T-helper 1 cell (primary cell): ENCODE measurements around the gene ARHGAP32.

Experiments
- DNase-seq, 5 donors: peaks; one replicate each; pipeline ENCODE4 v3.0.0-alpha.2; 2012 to 2020

Gene ARHGAP32

GRCh38 chr11:129106788-129107187 is 85.3 kb downstream of the ARHGAP32 start:
- no peak for DNase-seq

DNA sequence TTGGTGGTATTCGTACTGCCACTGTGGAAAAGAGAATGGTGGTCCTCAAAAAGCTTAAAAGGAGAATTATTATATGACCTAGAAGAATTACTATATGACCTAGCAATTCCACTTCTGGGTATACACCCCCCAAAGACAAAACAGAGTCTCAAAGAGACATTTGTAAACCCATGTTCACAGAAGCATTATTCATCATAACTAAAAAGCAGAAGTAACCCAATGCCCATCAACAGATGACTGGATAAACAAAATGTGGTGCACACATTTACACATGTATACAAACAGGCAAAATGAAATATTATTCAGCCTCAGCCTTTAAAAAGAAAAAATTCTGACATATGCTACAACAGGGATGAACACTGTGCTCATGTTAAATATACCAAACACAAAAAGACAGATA is 89.4 kb downstream of the ARHGAP32 start:
- no peak for DNase-seq

- no peak for DNase-seq
These were observed 89.9 kb downstream of the ARHGAP32 start for GRCh38 chr11:129102225-129102624.

DNA sequence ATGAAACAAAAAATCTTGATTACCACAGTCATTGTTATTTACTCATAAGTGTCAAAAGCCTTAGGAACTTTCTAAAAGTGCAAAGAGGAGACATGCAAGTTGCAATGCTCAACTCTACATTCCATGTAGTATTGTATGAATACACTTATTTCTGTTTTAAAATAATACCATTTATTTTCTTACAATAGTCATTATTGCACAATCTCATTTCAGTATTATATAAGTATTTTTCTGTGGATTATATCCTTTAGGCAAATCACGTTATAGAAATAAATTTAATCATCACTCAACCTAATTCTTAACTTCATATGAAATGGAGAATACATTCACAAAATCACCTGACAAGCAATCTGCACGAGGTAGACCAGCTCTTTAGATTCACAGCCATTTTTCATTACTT is 98.8 kb downstream of the ARHGAP32 start:
- DNase-seq: no peak

- DNase-seq: no peak
These were observed 102.1 kb downstream of the ARHGAP32 start for GRCh38 chr11:129090056-129090455.

DNA sequence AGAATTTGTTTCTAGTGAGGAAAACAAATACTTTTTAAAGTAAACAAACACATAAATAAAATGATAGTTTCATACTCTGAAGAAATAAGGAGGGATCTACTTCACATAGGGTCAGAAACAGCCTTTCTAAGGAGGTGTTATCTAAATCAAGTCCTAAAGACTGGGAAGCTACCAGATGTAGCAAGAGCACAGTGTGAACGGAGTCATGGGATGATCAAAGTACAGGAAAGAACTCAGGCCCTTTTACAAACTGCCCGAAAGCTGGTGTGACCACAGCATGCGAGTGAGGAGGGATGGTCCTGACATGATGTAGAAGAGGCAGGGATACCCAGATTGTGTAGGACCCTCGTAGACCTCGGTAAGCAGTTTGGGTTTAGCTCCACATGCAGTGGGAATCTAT is 102.8 kb downstream of the ARHGAP32 start:
- DNase-seq: no peak

DNA sequence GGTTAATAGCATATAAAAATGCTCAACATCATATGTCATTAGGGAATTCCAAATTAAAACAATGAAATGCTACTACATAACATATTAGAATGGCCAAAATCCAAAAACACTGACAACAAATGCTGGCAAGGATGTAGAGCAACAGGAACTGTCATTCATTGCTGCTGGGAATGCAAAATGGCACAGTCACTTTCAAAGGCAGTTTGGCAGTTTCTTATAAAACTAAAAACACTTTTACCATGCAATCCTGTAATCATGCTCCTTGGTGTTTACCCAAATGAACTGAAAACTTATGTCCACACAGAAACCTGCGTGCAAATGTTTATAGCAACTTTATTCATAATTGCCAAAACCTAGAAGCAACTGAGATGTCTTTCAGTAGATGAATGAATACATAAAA is 105.1 kb downstream of the ARHGAP32 start:
- no peak for DNase-seq

DNA sequence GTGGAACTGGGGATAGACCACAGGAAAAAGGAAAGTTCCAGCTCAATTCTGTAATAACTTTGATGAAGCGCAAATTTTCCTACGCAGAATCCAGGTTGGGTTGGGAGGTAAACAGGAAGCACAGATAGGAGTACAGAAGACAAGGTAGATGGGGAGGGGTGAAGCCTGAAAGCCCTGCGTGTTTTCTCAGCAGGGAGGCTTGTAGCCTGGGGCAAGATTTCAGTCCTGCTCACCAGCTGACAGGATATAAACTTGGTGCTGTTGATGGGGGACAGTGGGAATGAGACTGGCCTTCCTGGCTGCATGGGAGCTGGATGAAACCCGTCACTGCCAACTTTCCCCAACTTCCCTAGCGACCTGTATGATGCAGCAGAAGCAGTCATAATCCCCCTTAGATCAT is 114.9 kb downstream of the ARHGAP32 start:
- no peak for DNase-seq

GRCh38 chr11:129075757-129076156 is 116.4 kb downstream of the ARHGAP32 start:
- DNase-seq: no peak

DNA sequence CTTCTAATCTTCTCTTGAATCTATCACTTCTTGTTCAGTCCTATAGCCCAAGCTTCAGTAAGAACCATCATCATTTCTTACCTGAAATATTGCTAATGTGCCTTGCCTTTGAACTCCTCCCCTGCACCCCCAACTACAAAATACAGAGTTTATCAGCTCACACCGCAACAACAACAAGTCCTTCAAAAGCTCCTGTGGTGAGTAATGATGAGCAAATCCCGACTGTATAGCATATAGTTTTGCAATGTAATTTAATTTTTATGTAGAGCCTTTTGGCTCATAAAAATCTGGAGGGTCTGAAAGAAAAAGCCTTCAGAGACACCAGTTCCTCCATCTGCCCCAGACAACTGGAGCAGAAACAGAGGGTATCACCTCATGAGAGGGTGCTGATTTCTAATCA is 124.7 kb downstream of the ARHGAP32 start:
- no peak for DNase-seq

DNA sequence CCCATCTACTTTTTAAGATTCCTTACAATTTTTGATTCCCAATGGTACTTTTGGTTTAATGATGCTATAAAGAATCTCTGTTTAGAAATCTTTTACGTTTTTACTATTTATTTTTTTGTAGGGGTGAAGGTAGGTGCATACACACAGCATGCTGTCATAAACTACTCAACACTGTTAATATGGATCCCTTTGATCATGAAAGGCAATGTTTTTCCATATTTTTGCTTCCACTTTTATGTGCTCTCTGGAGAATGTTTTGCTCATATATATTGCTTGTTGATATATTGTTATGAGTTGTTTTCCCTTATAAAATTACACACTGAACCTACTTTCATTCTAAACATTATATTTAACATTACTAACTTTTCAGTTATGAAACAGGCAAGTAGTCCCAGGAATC is 125.9 kb downstream of the ARHGAP32 start:
- DNase-seq: no peak

DNA sequence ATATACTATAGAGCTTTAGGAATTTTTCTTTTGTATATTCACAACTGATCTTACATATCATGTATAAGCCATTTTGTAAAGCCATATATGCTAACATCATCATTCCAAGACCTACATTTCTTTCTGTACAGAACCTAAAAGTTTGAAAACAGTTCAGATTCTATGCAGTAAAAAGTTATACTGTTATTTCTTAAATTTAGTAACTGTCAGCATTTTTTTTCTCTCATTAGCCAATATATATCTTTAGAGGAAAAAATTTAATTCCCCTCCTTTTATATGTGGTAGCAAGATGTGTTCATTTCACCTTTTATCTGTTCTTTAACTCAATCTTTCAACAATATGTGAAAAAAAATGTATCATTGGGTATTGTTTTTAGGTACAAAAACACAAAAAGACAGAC is 129.0 kb downstream of the ARHGAP32 start:
- DNase-seq: no peak

DNA sequence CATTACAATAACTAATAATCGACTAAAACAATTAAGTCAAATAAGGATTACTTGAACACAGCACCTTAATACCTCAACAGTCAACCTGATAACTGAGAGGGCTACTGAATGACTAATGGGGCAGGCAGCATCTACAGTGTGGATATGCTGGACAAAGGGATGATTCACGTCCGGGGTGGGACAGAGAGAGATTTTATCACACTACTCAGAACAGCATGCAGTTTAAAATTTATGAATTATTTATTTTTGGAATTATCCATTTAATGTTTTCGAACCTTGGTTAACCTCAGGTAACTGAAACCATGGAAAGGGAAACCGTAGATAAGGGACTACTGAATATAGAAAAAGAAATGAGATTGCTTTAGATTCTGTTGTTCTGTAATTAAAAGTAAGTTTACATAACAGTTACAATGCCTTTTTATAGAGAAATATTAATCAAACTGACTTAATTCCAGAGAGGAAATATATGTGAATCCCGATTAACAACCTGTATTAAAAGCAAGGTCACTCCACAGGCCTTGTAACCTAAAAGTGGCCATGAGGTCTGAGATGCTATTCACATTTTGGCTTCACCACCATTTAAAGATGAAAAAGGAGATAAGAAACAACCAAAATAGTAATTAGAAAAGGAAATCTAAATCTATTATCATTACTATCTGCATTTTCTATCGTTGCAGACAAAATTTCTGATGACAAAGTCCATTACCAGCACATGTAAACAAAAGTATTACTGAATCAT is 130.5 kb downstream of the ARHGAP32 start:
- no peak for DNase-seq

- no peak for DNase-seq
These were observed 135.2 kb downstream of the ARHGAP32 start for GRCh38 chr11:129056916-129057315.

GRCh38 chr11:129055196-129055595 is 136.9 kb downstream of the ARHGAP32 start:
- DNase-seq: no peak

GRCh38 chr11:129048911-129049310 is 143.2 kb downstream of the ARHGAP32 start:
- DNase-seq: no peak

DNA sequence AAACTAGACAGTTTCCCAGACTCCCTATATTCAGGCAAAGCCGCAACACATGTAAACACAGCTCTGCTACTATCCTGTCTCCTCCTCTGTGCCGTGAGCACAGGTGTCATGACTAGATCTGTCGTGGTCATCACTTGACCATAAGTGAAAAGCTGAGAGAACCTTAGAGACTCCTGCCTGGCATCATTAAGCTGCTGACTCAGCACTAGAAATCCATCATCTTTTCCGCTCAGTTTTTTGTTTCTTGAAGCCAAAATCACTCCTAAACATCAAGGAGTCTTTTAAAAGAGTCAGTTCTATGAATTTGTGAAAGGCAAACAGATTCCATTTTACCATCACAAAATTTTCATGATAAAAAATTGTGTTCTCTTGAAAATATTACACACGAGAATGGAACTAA is 147.0 kb downstream of the ARHGAP32 start:
- DNase-seq: no peak

GRCh38 chr11:129042503-129042902 is 149.6 kb downstream of the ARHGAP32 start:
- DNase-seq: no peak

DNA sequence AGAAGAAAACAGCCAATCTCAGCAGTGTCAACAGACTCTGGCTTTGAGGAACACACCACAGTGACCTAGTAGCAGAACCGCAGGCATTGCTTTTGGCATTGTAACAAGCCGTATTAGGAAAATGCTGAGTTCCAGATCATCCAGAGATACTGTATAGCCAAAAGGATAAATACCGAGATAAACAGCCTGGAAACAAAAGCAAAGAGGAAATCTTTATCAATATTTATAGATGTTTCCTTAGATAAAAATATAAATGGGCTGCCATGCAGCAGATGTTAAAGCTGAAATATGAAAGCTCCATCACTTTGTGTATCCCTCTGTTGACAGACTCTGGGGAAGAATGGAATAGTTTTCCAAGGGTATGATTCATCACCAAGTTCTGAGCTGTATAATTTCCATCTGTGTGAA is 150.5 kb downstream of the ARHGAP32 start:
- no peak for DNase-seq

GRCh38 chr11:129040934-129041333 is 151.2 kb downstream of the ARHGAP32 start:
- no peak for DNase-seq

- DNase-seq: no peak
These were observed 156.9 kb downstream of the ARHGAP32 start for GRCh38 chr11:129035244-129035643.

- no peak for DNase-seq
These were observed 158.1 kb downstream of the ARHGAP32 start for GRCh38 chr11:129034001-129034400.

DNA sequence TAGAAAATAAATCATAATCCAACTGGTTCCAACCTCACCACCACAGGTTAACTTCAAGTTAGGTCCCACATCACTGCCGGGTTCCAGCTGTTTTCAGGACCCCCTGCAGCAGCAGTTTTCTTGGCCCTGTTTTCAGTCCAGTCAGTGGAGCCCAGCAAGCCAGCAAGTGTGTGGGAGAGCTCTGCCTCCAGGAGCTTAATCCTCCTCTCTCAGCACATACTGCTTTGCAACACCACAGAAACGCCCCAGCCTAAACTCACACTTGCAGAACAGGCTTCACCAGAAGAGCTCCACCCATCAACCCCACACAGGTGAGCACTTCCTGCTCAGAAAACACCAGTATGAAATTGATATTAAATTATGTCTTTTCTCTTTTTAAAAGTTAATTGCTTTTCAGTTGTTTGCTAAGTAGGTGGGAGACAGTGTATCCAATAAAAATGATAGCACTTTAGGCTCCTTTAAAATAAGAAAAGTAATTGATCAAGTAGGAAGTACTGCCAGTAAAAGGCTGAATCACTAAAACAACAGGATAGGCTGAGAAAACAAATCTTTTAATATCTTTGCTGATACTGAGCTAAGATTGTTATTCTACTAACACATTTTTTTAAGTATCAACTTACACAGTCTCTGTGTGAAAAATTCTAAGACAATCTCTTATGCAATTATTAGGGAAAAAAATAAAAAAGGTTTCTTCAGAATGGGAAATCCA is 168.0 kb downstream of the ARHGAP32 start:
- no peak for DNase-seq

DNA sequence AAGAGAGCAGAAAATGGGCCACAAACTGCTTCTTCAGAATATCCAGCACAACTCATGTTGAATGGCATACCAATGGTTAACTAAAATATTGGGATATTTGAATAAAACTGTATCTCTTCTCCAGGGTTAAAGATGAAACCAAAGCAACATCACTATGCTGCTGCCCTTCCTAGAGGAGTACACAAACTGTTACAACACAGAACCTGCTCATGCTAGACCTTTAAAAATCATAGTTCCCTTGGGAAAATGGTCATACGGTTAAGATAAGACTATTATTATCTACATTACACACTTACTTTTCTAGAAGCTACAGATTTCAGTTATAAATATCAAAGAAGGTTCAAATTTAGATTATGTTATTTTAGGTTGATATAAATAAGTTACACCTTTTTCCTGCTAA is 170.8 kb downstream of the ARHGAP32 start:
- DNase-seq: no peak

- no peak for DNase-seq
These were observed 173.1 kb downstream of the ARHGAP32 start for GRCh38 chr11:129018991-129019390.
